Measurements from ENCODE around the gene GID4.
A peak's percentile ranks its signal among the peaks of the same experiment; 100 is the strongest.
"Not testable (repeated sequence)": the region's sequence is repeated elsewhere in the genome, so short reads cannot be mapped to it uniquely, and the experiment has no call there.

Gene GID4

GRCh38 chr17:18038861-18039534 is at the start of gene GID4, which contains the start of gene ATPAF2:
Gene GID4 (plus strand): TSS chr17:18039408. CDS start chr17:18039465, 57 bp downstream.
Gene ATPAF2 (minus strand): TSS chr17:18039168. CDS start chr17:18039013, 155 bp downstream.
- DNase-seq (ENCODE audit: low read depth) = peak; percentile 98

GRCh38 chr17:17989618-17990017 is 49.6 kb upstream of the GID4 start:
- no peak for DNase-seq (ENCODE audit: low read depth)

GRCh38 chr17:17990282-17990681 is 48.9 kb upstream of the GID4 start:
- no peak for DNase-seq (ENCODE audit: low read depth)

- DNase-seq (ENCODE audit: low read depth) = no peak
Observed at GRCh38 chr17:17993366-17993765, 45.8 kb upstream of the GID4 start.

GRCh38 chr17:17993852-17994251 is 45.4 kb upstream of the GID4 start:
- DNase-seq (ENCODE audit: low read depth) = no peak

GRCh38 chr17:17994271-17995069 is 44.7 kb upstream of the GID4 start:
- DNase-seq (ENCODE audit: low read depth) = no peak

GRCh38 chr17:17995887-17996286 is 43.3 kb upstream of the GID4 start:
- DNase-seq (ENCODE audit: low read depth) = not testable (repeated sequence)

- no peak for DNase-seq (ENCODE audit: low read depth)
Observed at GRCh38 chr17:17998934-17999333, 40.3 kb upstream of the GID4 start.

GRCh38 chr17:17999364-18000029 is 39.7 kb upstream of the GID4 start:
- no peak for DNase-seq (ENCODE audit: low read depth)

GRCh38 chr17:18000030-18000408 is 39.2 kb upstream of the GID4 start:
- DNase-seq (ENCODE audit: low read depth) = no peak

GRCh38 chr17:18002171-18002570 is 37.0 kb upstream of the GID4 start:
- no peak for DNase-seq (ENCODE audit: low read depth)

- no peak for DNase-seq (ENCODE audit: low read depth)
Observed at GRCh38 chr17:18004345-18004744, 34.9 kb upstream of the GID4 start.

- no peak for DNase-seq (ENCODE audit: low read depth)
Observed at GRCh38 chr17:18004884-18005305, 34.3 kb upstream of the GID4 start.

GRCh38 chr17:18005496-18005895 is 33.7 kb upstream of the GID4 start:
- DNase-seq (ENCODE audit: low read depth) = no peak

- no peak for DNase-seq (ENCODE audit: low read depth)
Observed at GRCh38 chr17:18006495-18007239, 32.5 kb upstream of the GID4 start.

GRCh38 chr17:18008496-18009268 is 30.5 kb upstream of the GID4 start:
- DNase-seq (ENCODE audit: low read depth) = no peak

- DNase-seq (ENCODE audit: low read depth) = no peak
Observed at GRCh38 chr17:18009609-18010420, 29.4 kb upstream of the GID4 start.

GRCh38 chr17:18011286-18011685 is 27.9 kb upstream of the GID4 start:
- no peak for DNase-seq (ENCODE audit: low read depth)

- DNase-seq (ENCODE audit: low read depth) = no peak
Observed at GRCh38 chr17:18014006-18014405, 25.2 kb upstream of the GID4 start.

- DNase-seq (ENCODE audit: low read depth) = no peak
Observed at GRCh38 chr17:18015593-18015992, 23.6 kb upstream of the GID4 start.
